Vagina (tissue), 2 donors: ENCODE measurements around the gene SREBF2. TPM values are rescaled to one million over a fixed set of nuclear protein-coding genes. Genes with fewer than 3 reads are reported as not detected.

Experiments
- DNase-seq, 2 donors: peaks; one replicate each; pipeline ENCODE4 v3.0.0-alpha.2; 2017; ENCODE audit errors: extremely low spot score in 2 of 2
- H3K27ac ChIP-seq: fragments of 200-600 bp; sonication (generic); one replicate; pipeline ENCODE4 v1.5.1; 2019
- H3K27me3 ChIP-seq: fragments of 200-600 bp; sonication (generic); one replicate; pipeline ENCODE4 v1.5.1; 2019
- H3K36me3 ChIP-seq, 2 donors: fragments of 200-600 bp; sonication (generic); one replicate each; pipeline ENCODE4 v1.5.1; 2017 to 2019
- H3K4me1 ChIP-seq: fragments of 200-600 bp; sonication (generic); one replicate; pipeline ENCODE4 v1.5.1; 2019
- H3K4me3 ChIP-seq, 2 donors: fragments of 200-600 bp; sonication (generic); 1 replicate in 1 of 2; 2 replicates in 1 of 2; pipeline ENCODE4 v1.5.1; 2016 to 2019
- H3K9me3 ChIP-seq: fragments of 200-600 bp; sonication (generic); one replicate; pipeline ENCODE4 v1.5.1; 2019
- CTCF ChIP-seq, 3 experiments: fragments of 450-650 bp in 2 of 3; fragments of 200-600 bp in 1 of 3; sonication (generic) in 1 of 3; IDR thresholded peaks; one replicate each; pipeline ENCODE4 v1.5.1; 2017 to 2019; ENCODE audit warnings: antibody characterized with exemption in 3 of 3, mild to moderate bottlenecking in 2 of 3, moderate library complexity in 2 of 3
- POLR2A ChIP-seq, 2 donors: fragments of 450-650 bp; IDR thresholded peaks; one replicate each; pipeline ENCODE4 v1.6.1; 2017; ENCODE audit warnings: antibody characterized with exemption in 2 of 2, mild to moderate bottlenecking in 2 of 2, moderate library complexity in 2 of 2
- POLR2AphosphoS5 ChIP-seq, 2 donors: sonication (generic); formaldehyde crosslinking; IDR thresholded peaks; one replicate each; pipeline ENCODE4 v1.9.0; 2017; ENCODE audit warnings: antibody characterized with exemption in 2 of 2, mild to moderate bottlenecking in 2 of 2, low read depth in 1 of 2; ENCODE audit not compliant: insufficient read depth in 1 of 2
- intact Hi-C: fragments of 100-400 bp; cut with DNase I; formaldehyde crosslinking; loops from one replicate; pipeline ENCODE4 v1.15.1; 2023
- total RNA-seq: library from RNA; depleted of rRNA; stranded (reverse); fragments of >200 nt; gene quantifications from one replicate; pipeline ENCODE4 v1.2.3, GENCODE V29; 2016

SREBF2 gene
- total RNA-seq, 1 donor from 2014 or later, result 98.0 TPM

DNA sequence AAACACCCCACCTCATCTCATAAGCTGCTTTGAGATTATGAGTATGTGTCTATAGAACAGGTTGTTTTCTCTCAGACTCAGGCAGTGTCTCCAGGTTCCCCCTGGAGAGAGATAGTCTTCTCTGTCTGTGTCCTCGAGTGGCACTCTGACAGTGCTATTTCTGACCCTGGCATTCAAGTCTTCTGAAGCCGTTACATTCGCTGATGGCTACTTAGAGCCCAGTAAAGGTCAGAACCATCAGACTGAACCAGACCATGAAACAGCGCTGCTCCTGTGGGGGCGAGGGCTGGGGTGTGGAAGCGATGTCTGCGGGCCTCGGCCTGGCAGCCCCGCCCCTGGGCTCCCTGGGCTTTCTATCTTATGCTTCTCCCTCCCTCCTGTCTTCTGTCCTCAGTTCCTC, 58.5 kb downstream of the SREBF2 start:
- Histone ChIP-seq H3K36me3 (peaks cover 3 to 73% of the 10 kb centered on the region in 2 donors), H3K27me3 (no peaks in the 10 kb centered on the region), H3K4me1 (no peaks in the 10 kb centered on the region), H3K9me3 (no peaks in the 10 kb centered on the region), H3K4me3 (no peak overlapping the region), H3K27ac (no peak overlapping the region)
- intact Hi-C loops, result no loop called here
- TF ChIP-seq POLR2A (IDR thresholded peaks at IDR 0.05) (no peak), CTCF (IDR thresholded peaks at IDR 0.05) (no peak), POLR2AphosphoS5 (IDR thresholded peaks at IDR 0.05; ENCODE audit: insufficient read depth in 1 of 2, low read depth in 1 of 2) (no peak)
- DNase-seq, result no peak

DNA sequence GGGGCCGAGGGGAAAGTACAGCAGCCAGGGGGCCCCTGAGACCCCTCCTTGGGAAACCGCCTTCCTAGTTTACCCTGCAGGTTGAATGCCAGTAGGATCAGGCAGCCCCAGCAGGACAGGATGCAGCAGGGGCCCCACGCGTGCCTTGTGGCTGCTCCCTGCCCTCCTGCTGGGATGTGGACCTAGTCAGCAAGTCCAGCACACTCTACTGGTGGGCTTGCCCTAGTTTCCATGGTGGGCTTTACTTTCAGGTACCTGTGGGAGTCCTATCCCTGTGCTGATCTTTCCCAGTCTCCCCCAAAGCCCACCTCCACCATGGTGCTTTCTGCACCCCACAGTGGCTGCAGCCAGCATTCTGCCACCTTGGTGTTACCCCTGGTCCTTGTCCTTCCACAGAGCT, 59.8 kb downstream of the SREBF2 start:
- DNase-seq, result no peak
- Histone ChIP-seq H3K36me3 (peaks cover 3 to 74% of the 10 kb centered on the region in 2 donors), H3K27ac (no peak overlapping the region), H3K4me3 (no peak overlapping the region), H3K4me1 (no peaks in the 10 kb centered on the region), H3K27me3 (no peaks in the 10 kb centered on the region), H3K9me3 (no peaks in the 10 kb centered on the region)
- TF ChIP-seq POLR2A (IDR thresholded peaks at IDR 0.05) (no peak), POLR2AphosphoS5 (IDR thresholded peaks at IDR 0.05; ENCODE audit: insufficient read depth in 1 of 2, low read depth in 1 of 2) (no peak), CTCF (IDR thresholded peaks at IDR 0.05) (no peak)
- intact Hi-C loops, result no loop called here

DNA sequence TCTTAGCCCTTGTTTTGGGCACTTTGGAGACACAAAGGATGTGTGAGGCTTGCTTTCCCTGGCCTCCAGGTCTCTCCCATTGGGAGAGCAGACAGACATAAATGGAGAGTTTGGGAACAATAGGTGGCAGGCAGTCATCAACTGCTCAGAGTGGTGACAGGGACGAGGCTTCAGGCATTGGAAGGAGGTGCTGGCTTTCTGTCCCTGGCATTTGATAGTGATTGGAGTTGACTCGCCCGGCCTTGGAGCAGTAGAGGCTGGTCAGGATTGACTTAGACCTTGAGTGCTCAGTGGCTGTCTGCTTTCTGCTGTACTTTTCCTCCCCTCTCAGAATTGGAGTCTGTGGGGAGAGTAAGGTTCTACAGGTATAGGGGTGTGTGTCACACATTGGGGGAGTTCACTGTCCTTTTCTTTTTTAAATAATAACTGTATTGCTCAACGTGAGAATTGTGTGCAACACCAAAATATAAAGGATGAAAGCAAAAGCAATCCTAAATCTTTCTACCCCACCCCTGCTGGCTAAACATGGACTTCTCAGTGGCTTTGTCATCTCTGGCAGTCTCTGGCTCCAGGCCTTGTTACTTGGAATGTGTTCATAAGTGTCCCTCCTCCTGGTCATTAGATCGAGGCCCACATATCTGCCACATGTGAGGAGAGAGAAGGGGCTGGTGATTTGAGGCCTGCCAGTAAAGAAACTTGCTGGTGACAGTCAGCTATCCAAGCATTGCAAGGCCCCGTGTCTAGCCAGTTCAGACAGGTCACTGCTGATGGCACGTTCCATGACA, 60.9 kb downstream of the SREBF2 start:
- intact Hi-C loops, result no loop called here
- Histone ChIP-seq H3K4me3 (no peak overlapping the region), H3K27ac (no peak overlapping the region), H3K9me3 (no peaks in the 10 kb centered on the region), H3K4me1 (no peaks in the 10 kb centered on the region), H3K27me3 (no peaks in the 10 kb centered on the region), H3K36me3 (peaks cover 3 to 79% of the 10 kb centered on the region in 2 donors)
- no peak for TF ChIP-seq POLR2A (IDR thresholded peaks at IDR 0.05)
- TF ChIP-seq CTCF (IDR thresholded peaks at IDR 0.05), result no peak
- no peak for TF ChIP-seq POLR2AphosphoS5 (IDR thresholded peaks at IDR 0.05; ENCODE audit: insufficient read depth in 1 of 2, low read depth in 1 of 2)
- DNase-seq, result no peak

- Histone ChIP-seq H3K36me3 (peaks cover 0 to 92% of the 10 kb centered on the region in 2 donors), H3K4me3 (no peak overlapping the region), H3K27me3 (no peaks in the 10 kb centered on the region), H3K4me1 (no peaks in the 10 kb centered on the region), H3K27ac (no peak overlapping the region), H3K9me3 (no peaks in the 10 kb centered on the region)
- intact Hi-C loops, result no loop called here
- TF ChIP-seq POLR2AphosphoS5 (IDR thresholded peaks at IDR 0.05; ENCODE audit: insufficient read depth in 1 of 2, low read depth in 1 of 2), result no peak
- no peak for TF ChIP-seq CTCF (IDR thresholded peaks at IDR 0.05)
- no peak for TF ChIP-seq POLR2A (IDR thresholded peaks at IDR 0.05)
- no peak for DNase-seq
Observed at GRCh38 chr22:41898645-41899044, 65.7 kb downstream of the SREBF2 start.

DNA sequence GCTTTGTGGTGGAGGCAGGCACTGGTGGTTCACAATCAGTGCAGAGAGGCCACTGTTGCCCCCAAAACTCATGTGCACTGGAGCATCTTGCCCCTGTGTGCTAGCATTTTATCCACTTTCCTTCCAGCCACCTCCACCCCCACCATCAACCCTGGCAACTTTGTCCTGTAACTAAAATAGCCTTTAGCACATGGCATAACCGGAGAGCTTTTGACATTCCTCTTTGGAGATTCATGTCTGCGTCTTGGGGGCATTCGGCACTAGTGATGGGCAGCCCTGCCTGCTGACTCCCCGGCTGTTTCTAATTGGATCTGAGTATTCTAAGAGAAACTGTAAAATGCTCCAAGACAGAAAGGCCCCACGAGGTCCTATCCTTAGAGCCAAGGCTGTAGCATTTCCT, 66.2 kb downstream of the SREBF2 start:
- intact Hi-C loops, result no loop called here
- H3K4me1 ChIP-seq, result no peaks in the 10 kb centered on the region
- H3K36me3 ChIP-seq, result peaks cover 0 to 92% of the 10 kb centered on the region in 2 donors
- H3K27ac ChIP-seq, result no peak overlapping the region
- no peak for DNase-seq
- no peaks in the 10 kb centered on the region for H3K9me3 ChIP-seq
- TF ChIP-seq POLR2A (IDR thresholded peaks at IDR 0.05) (no peak), POLR2AphosphoS5 (IDR thresholded peaks at IDR 0.05; ENCODE audit: insufficient read depth in 1 of 2, low read depth in 1 of 2) (no peak), CTCF (IDR thresholded peaks at IDR 0.05) (no peak)
- H3K27me3 ChIP-seq, result no peaks in the 10 kb centered on the region
- H3K4me3 ChIP-seq, result no peak overlapping the region
